ENCODE measurements around the gene MRGPRF.

- TF ChIP-seq CTCF (IDR thresholded peaks at IDR 0.05; ENCODE audit: low read depth, low read length), result no peak
- no peak for TF ChIP-seq EZH2phosphoT487 (IDR thresholded peaks at IDR 0.05; ENCODE audit: low read depth)
Measured at GRCh38 chr11:69052343-69053168, 39.5 kb upstream of the MRGPRF start.

Data from OCI-LY3 (cell line).